ENCODE results near the gene ERP44. TPM values are rescaled to one million over a fixed set of nuclear protein-coding genes. Genes with fewer than 3 reads are reported as not detected.
"Not testable (repeated sequence)": the region's sequence is repeated elsewhere in the genome, so short reads cannot be mapped to it uniquely, and the experiment has no call there.

Gene ERP44
- polyA plus RNA-seq, 1 donor (not counting 4 experiments of a cell fraction or from before 2014, with no cell fraction given), result 17.6 TPM

DNA sequence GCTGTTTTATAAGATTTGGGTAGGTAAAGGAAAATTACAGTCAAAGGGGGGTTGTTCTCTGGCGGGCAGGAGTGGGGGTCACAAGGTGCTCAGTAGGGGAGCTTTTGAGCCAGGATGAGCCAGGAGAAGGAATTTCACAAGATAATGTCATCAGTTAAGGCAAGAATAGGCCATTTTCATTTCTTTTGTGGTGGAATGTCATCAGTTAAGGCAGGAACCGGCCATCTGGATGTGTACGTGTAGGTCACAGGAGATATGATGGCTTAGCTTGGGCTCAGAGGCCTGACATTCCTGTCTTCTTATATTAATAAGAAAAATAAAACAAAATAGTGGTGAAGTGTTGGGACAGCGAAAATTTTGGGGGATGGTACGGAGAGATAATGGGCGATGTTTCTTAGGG, 41.5 kb upstream of the ERP44 start:
- H3K36me3 ChIP-seq (ENCODE audit: control insufficient read depth in 2 of 2, extremely low read depth in 1 of 2, insufficient read depth in 2 of 2, low read length in 2 of 2); H3K79me2 ChIP-seq (ENCODE audit: control insufficient read depth, insufficient read depth, low read length); H3K9me3 ChIP-seq (ENCODE audit: control insufficient read depth, low read depth, low read length); H3K4me1 ChIP-seq (ENCODE audit: control insufficient read depth, extremely low read depth, insufficient read depth, low read length); H2AFZ ChIP-seq (ENCODE audit: control insufficient read depth, low read length); dilution Hi-C loops (cut with MboI; ENCODE audit: extremely low pct_ligation_motif_present, low sequenced_read_pairs); H3K9me1 ChIP-seq (ENCODE audit: control insufficient read depth, extremely low read depth, insufficient read depth, low read length); H3K9ac ChIP-seq (ENCODE audit: control insufficient read depth, extremely low read depth, insufficient read depth, low read length); DNase-seq (ENCODE audit: low read depth, low spot score); H3K27me3 ChIP-seq (ENCODE audit: control insufficient read depth, extremely low read depth, insufficient read depth, low read length); H3K4me3 ChIP-seq (ENCODE audit: control insufficient read depth in 2 of 3, extremely low read depth in 1 of 3, insufficient read depth in 2 of 3, low read depth in 1 of 3, low read length in 3 of 3); FAIRE-seq; H3K4me2 ChIP-seq (ENCODE audit: control insufficient read depth, extremely low read depth, insufficient read depth, low read depth, low read length); H3K27ac ChIP-seq (ENCODE audit: control insufficient read depth, insufficient read depth, low read length); H4K20me1 ChIP-seq (ENCODE audit: control insufficient read depth, extremely low read depth, insufficient read depth, low read length): not testable (repeated sequence)

DNA sequence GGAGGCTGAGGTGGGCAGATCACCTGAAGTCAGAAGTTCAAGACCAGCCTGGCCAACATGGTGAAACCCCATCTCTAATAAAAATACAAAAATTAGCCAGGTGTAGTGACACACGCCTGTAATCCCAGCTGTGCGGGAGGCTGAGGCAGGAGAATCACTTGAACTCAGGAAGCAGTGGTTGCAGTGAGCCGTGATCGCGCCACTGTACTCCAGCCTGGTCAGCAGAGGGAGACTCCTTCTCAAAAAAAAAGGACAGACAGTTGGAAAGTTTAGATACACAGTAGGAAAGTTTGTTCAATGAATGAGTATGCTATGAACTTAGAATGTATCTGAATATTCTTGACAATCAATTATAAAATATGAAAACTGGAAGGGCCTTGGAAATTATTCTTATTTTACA, 38.0 kb upstream of the ERP44 start:
- H3K9me3 ChIP-seq (ENCODE audit: control insufficient read depth, low read depth, low read length); H3K27me3 ChIP-seq (ENCODE audit: control insufficient read depth, extremely low read depth, insufficient read depth, low read length); dilution Hi-C loops (cut with MboI; ENCODE audit: extremely low pct_ligation_motif_present, low sequenced_read_pairs); H3K4me2 ChIP-seq (ENCODE audit: control insufficient read depth, extremely low read depth, insufficient read depth, low read depth, low read length); H3K4me3 ChIP-seq (ENCODE audit: control insufficient read depth in 2 of 3, extremely low read depth in 1 of 3, insufficient read depth in 2 of 3, low read depth in 1 of 3, low read length in 3 of 3); H4K20me1 ChIP-seq (ENCODE audit: control insufficient read depth, extremely low read depth, insufficient read depth, low read length); H3K79me2 ChIP-seq (ENCODE audit: control insufficient read depth, insufficient read depth, low read length); H2AFZ ChIP-seq (ENCODE audit: control insufficient read depth, low read length); H3K27ac ChIP-seq (ENCODE audit: control insufficient read depth, insufficient read depth, low read length); DNase-seq (ENCODE audit: low read depth, low spot score); H3K9me1 ChIP-seq (ENCODE audit: control insufficient read depth, extremely low read depth, insufficient read depth, low read length); FAIRE-seq; H3K9ac ChIP-seq (ENCODE audit: control insufficient read depth, extremely low read depth, insufficient read depth, low read length); H3K36me3 ChIP-seq (ENCODE audit: control insufficient read depth in 2 of 2, extremely low read depth in 1 of 2, insufficient read depth in 2 of 2, low read length in 2 of 2); H3K4me1 ChIP-seq (ENCODE audit: control insufficient read depth, extremely low read depth, insufficient read depth, low read length): not testable (repeated sequence)
- TF ChIP-seq, protein P1, sequence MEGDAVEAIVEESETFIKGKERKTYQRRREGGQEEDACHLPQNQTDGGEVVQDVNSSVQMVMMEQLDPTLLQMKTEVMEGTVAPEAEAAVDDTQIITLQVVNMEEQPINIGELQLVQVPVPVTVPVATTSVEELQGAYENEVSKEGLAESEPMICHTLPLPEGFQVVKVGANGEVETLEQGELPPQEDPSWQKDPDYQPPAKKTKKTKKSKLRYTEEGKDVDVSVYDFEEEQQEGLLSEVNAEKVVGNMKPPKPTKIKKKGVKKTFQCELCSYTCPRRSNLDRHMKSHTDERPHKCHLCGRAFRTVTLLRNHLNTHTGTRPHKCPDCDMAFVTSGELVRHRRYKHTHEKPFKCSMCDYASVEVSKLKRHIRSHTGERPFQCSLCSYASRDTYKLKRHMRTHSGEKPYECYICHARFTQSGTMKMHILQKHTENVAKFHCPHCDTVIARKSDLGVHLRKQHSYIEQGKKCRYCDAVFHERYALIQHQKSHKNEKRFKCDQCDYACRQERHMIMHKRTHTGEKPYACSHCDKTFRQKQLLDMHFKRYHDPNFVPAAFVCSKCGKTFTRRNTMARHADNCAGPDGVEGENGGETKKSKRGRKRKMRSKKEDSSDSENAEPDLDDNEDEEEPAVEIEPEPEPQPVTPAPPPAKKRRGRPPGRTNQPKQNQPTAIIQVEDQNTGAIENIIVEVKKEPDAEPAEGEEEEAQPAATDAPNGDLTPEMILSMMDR (optimal IDR thresholded peaks at IDR 0.05 in 1 of 3, IDR thresholded peaks at IDR 0.05 in 1 of 3, conservative IDR thresholded peaks at IDR 0.05 in 1 of 3; ENCODE audit: extremely low read depth in 1 of 3, insufficient read depth in 2 of 3, low read length in 3 of 3), result peak in 1 of 3 experiments; percentile 17

DNA sequence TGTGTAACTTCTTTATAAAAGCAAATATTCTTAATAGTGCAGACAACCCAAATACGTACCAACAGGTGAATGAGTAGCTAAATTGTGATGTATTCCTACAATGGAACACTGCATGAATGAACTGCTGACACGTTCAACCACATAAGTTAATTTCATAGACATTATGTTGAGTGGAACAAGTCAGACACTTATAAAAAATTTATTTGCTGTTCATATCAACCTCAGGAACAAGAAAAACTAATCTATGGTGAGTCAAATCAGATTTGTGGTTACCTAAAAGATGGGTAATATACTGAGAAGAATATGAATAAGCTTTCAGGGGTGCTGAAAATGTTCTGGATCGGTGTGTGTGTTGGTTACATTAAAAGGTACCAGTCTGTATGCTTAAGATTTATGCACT, 35.9 kb upstream of the ERP44 start:
- FAIRE-seq (no peak), DNase-seq (ENCODE audit: low read depth, low spot score) (no peak)
- Histone ChIP-seq H3K4me2 (ENCODE audit: control insufficient read depth, extremely low read depth, insufficient read depth, low read depth, low read length) (no peak overlapping the region), H3K36me3 (ENCODE audit: control insufficient read depth in 2 of 2, extremely low read depth in 1 of 2, insufficient read depth in 2 of 2, low read length in 2 of 2) (no peaks in the 10 kb centered on the region), H4K20me1 (ENCODE audit: control insufficient read depth, extremely low read depth, insufficient read depth, low read length) (no peaks in the 10 kb centered on the region), H3K9ac (ENCODE audit: control insufficient read depth, extremely low read depth, insufficient read depth, low read length) (no peak overlapping the region), H3K9me1 (ENCODE audit: control insufficient read depth, extremely low read depth, insufficient read depth, low read length) (no peaks in the 10 kb centered on the region), H3K4me1 (ENCODE audit: control insufficient read depth, extremely low read depth, insufficient read depth, low read length) (no peaks in the 10 kb centered on the region), H3K27ac (ENCODE audit: control insufficient read depth, insufficient read depth, low read length) (no peak overlapping the region), H3K9me3 (ENCODE audit: control insufficient read depth, low read depth, low read length) (no peaks in the 10 kb centered on the region), H3K27me3 (ENCODE audit: control insufficient read depth, extremely low read depth, insufficient read depth, low read length) (no peaks in the 10 kb centered on the region), H3K79me2 (ENCODE audit: control insufficient read depth, insufficient read depth, low read length) (no peaks in the 10 kb centered on the region), H2AFZ (ENCODE audit: control insufficient read depth, low read length) (no peak overlapping the region), H3K4me3 (ENCODE audit: control insufficient read depth in 2 of 3, extremely low read depth in 1 of 3, insufficient read depth in 2 of 3, low read depth in 1 of 3, low read length in 3 of 3) (no peak overlapping the region)
- dilution Hi-C loops (cut with MboI; ENCODE audit: extremely low pct_ligation_motif_present, low sequenced_read_pairs), result no loop called here
- TF ChIP-seq, protein P1 (optimal IDR thresholded peaks at IDR 0.05 in 1 of 3, IDR thresholded peaks at IDR 0.05 in 1 of 3, conservative IDR thresholded peaks at IDR 0.05 in 1 of 3; ENCODE audit: extremely low read depth in 1 of 3, insufficient read depth in 2 of 3, low read length in 3 of 3), result no peak
- TF ChIP-seq EZH2 (IDR thresholded peaks at IDR 0.05; ENCODE audit: low read length), result no peak
